GM19324 (cell line): ENCODE measurements around the gene ZNF397.

Experiments used
- ATAC-seq: cut with Tn5 transposase; IDR thresholded peaks from one replicate; pipeline ENCODE4 v1.9.1; 2021; ENCODE audit warnings: mild to moderate bottlenecking, moderate library complexity; ENCODE audit not compliant: unreplicated experiment, low FRiP score

ZNF397 gene

DNA sequence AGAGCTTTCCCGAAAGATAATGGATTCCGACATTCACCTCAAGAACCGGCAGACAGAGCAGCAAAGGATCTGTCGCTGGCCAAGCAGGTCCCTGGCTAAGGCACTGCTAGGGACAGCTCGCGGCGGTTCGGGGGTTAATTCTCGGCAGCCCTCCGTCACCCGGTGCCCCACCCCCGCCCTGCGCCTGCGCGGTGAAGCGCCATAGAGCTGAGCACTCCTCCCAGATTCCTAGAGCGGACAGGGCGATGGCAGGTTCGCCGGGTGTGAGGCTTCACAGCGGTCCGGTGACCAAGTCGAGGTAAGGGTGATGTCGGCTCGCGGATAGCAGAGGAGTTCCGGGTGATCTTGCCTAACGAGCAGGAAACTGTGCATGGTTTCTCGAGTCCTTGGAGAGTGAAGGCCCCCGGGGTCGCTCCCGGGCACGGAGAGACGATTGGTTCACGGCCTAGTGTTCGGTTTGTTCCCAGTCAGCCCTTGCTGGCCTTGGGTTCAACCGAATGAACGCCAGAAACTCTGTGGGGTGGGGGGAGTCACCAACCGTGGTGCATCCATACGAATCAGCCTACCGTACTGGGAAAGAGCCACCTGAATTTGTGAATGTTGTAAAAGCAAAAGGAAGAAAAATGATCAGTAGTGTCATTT is 49.4 kb downstream of the ZNF397 start, which contains the start of gene ZSCAN30:
TSS of gene ZSCAN30 (minus strand) at position 136 of the 642 bp plus-strand sequence. CDS start 25,877 bp downstream, outside the sequence.
- peak; percentile 95 for ATAC-seq

- ATAC-seq: no peak
Observed at GRCh38 chr18:35291166-35291565, 50.3 kb downstream of the ZNF397 start.

GRCh38 chr18:35296060-35296459 is 55.2 kb downstream of the ZNF397 start:
- no peak for ATAC-seq

DNA sequence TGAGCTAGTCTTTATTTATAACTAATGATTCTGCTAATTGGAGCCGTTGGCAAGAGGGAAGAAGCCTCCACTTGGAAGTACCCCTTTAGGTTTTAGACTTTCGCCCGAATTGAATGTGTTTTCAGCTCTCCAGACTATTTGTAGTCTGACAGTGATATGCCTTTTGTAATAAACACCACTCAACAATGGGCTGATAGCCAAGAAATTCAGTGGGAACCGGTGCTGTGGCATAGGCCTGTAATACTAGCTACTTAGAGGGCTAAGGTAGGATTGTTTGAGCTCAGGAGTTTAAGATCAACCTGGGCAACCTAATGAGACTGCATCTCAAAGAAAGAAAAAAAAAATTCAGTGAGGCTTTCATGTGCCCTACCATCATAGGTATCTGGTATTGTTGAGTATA is 62.8 kb downstream of the ZNF397 start:
- ATAC-seq: no peak

- no peak for ATAC-seq
Observed at GRCh38 chr18:35306588-35307250, 65.9 kb downstream of the ZNF397 start.
